GM13976 (cell line): ENCODE data around the gene EEF2K.

Source experiments
- DNase-seq: peaks from one replicate; pipeline ENCODE4 v3.0.0; 2012; ENCODE audit warnings: low spot score
- in situ Hi-C: fragments of 300-500 bp; cut with MboI; formaldehyde crosslinking; loops from one replicate; pipeline ENCODE4 v1.12.0; 2022; ENCODE audit warnings: low sequenced_read_pairs, mixed read lengths, inconsistent platforms; ENCODE audit not compliant: unreplicated experiment
- TF ChIP-seq, protein P1 (sequence below): IDR thresholded peaks from 2 replicates; pipeline ENCODE4 v1.5.1; 2012; ENCODE audit warnings: borderline replicate concordance, mild to moderate bottlenecking; ENCODE audit not compliant: insufficient read depth; ENCODE audit errors: extremely low read depth, missing control alignments, control extremely low read depth

Gene EEF2K

DNA sequence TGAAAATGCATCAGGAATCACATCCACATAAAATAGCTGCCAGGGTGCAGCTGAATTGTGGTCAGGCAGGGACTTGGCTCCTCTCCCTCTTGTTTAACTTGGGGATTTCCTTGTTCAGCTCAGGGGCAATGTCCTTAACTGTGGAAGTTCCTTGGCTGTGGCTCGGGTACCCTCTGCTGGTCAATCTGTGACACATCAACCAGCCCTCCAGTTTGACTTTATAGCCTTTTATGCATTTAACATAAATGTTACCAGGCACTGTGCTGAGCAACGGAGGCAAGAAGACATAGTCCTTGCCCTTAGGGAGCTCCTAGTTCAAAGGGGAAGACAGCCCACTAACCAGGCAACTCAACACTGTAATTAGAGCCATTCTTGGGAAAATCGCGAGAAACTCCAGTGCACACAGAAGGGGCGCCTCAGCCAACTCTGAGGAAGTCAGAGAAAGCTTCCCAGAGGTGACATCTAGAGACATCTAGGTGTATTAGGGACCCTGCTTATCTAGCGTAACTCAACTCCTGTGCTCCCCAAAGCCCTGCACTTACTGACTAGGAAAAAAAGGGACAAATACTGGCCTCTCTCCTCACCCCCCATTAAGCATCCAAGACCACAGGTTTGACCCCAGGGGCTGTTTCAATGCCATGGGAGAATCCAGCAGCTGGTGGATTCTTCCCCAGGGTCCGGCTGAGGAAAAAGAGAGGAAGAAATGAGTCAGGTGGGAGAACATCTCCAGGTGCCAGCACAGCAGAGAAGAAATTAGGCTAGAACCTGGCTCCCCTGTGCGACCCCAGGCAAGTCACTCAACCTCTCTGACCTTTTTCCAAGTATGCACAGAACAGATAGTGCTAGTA is 17.3 kb upstream of the EEF2K start:
- in situ Hi-C loops: loop anchor here (10.0 to 25.0 kb wide), 2 partner anchors 84 to 377 kb away; no protein-coding TSS in a partner anchor
- peak; percentile 68 for DNase-seq

DNA sequence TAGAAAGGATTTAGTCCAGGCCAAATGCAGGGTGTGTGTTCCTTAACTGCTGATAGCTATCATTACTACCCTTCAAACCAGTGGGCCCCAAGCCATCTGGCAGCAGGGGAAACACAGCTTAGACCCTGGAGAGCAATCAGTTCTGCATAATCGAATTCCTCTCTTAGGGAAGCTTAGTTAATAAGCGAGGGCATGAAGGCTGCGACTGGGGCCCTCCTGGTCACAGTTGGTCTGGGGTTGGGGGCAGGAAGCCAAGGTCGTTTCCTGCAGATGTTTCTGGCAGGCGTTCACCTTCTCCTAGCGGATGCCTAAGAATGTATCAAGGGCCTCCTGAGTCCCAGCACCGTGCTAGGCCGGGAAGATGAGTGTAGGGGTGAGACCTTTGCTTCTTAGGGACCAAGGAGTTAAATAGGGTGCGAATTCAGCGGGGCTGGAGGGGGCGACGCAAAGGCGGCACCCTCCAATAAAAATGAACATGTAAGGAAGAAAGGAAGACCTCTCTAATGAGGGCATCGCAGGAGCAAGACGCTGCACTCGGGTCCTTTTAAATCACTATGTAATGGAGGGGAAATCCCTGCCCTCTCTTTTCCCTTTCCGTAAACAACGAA is 16.5 kb upstream of the EEF2K start:
- TF ChIP-seq, protein P1, sequence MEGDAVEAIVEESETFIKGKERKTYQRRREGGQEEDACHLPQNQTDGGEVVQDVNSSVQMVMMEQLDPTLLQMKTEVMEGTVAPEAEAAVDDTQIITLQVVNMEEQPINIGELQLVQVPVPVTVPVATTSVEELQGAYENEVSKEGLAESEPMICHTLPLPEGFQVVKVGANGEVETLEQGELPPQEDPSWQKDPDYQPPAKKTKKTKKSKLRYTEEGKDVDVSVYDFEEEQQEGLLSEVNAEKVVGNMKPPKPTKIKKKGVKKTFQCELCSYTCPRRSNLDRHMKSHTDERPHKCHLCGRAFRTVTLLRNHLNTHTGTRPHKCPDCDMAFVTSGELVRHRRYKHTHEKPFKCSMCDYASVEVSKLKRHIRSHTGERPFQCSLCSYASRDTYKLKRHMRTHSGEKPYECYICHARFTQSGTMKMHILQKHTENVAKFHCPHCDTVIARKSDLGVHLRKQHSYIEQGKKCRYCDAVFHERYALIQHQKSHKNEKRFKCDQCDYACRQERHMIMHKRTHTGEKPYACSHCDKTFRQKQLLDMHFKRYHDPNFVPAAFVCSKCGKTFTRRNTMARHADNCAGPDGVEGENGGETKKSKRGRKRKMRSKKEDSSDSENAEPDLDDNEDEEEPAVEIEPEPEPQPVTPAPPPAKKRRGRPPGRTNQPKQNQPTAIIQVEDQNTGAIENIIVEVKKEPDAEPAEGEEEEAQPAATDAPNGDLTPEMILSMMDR: no peak
- DNase-seq: no peak
- in situ Hi-C loops: loop anchor here (10.0 to 25.0 kb wide), 2 partner anchors 85 to 377 kb away; no protein-coding TSS in a partner anchor

More for the DNA sequence above, 17.3 kb upstream of the EEF2K start:
- TF ChIP-seq, protein P1: peak; percentile 69

DNA sequence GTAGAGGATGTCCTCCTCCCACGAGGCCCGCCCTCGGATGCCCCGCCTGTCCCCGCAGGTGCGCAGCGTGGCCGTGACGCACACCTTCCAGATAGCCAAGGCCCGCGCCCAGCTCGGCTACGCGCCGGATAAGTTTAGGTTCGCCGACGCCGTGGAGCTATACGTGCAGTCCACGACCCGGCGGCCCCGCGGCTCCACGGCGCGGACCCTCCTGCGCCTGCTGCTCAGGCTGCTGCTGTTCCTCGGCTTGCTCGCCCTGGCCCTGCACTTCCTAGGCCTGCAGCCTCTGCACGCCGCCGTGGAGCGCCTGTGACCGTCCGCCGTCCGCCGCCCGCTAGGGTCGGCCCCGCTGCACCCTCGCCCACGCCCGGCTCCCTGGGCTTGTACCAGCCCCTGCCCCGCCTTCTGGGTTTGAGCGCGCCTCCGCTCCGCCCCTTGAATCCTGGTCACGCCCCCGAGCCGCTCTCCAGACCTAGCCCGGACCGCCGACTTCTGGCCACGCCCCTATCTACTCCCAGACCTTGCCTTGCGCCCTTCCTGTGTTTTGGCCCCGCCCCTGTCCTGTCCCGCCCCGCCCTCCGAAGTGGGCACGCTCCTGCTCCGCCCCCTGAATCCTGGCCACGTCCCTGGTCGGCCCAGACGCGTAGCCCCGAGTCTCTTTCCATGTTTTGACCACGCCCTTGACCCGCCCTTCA is 15.8 kb upstream of the EEF2K start:
- in situ Hi-C loops: loop anchor here (25.0 kb wide), 1 partner anchor 378 kb away; no protein-coding TSS in a partner anchor
- TF ChIP-seq, protein P1: no peak
- DNase-seq: peak; percentile 96

DNA sequence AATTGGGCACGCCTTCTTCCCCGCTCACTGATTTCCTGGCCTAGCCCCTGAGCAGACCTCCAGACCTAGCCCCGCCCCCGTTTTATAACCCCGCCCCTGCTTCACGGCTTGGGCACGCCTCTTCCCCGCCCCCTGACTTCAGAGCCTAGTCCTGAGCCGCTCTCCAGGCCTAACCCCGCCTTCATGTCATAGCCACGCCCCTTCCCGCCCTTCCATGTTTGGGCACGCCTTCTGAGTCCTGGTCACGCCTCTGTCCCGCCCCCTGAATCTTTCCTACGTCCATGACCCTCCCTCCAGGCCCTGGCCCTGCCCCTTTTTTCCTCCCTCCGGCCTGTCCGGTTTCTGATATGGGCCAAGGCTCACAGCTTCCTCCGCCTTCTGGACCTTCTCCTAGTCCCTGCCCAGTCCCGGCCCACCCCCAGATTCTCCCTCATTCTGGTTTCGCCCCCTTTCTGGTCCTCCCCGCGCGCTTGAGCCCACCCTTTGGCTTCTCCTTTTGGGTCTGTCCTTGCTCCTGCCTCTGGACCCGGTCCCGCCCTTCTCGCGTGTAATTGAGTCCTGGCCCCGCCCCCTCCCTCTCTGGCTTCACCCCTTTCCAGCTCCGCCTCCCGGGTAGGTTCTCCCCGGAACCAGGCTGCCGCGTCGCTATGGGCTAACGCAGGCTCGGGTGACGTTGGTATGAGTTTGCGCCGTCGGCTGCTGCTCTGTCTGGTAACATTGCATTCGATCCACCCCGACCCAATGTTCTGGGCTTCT is 15.1 kb upstream of the EEF2K start:
- TF ChIP-seq, protein P1: no peak
- peak; percentile 95 for DNase-seq
- in situ Hi-C loops: loop anchor here (25.0 kb wide), 1 partner anchor 379 kb away; no protein-coding TSS in a partner anchor

DNA sequence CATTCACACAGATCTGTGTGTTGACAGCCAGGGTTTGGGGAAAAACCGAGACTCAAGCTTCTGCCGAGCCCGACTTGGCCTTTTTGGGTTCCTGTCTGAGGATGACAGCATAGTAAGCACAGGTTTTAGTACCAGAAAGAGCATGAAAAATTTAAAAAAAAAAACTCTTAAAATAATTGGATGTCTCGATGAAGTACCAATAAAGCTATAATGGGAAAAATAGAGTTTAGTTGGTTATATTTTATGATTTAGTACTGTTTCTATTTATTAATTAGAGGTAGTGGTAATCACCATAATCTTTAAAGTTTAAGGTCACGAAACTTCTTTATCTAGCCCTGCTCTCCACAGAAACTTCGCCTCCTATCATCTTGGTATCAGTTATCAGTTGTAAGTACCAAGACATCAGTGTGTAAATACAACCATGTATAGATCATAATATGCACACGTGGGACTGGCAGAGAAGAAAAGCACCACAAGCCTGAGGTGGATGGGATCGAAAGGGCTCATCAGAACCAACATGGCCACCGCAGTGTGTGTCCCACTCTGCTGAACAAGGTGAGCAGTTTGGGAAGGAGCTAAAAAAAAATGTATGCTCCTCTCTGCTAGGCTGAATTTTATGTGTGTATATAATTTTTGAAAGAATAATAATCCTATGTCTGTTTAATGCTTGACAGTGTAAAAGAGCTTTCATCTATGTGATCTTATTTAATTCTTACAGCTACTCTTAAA is 14.4 kb upstream of the EEF2K start:
- in situ Hi-C loops: loop anchor here (25.0 kb wide), 1 partner anchor 379 kb away; no protein-coding TSS in a partner anchor
- no peak for DNase-seq
- TF ChIP-seq, protein P1: no peak
